ENCODE results near the gene CC2D1B. TPM values are rescaled to one million over a fixed set of nuclear protein-coding genes. Genes with fewer than 3 reads are reported as not detected.

CC2D1B gene
- total RNA-seq (2021) (30.9 and 34.7 TPM in 2 replicates), Bru-seq, nascent RNA (percentile 70 among the genes with signal in this experiment), BruChase-seq, experiment 1, labeled RNA remaining after a 2-hour chase (percentile 66 among the genes with signal in this experiment), BruChase-seq, experiment 2, labeled RNA remaining after a 6-hour chase (percentile 67 among the genes with signal in this experiment)
- long read RNA-seq, transcript CC2D1B-201 (25 exons, 3,377 nt) = major isoform, 6 of 18 reads
- long read RNA-seq, partial matches to known transcripts = 6 of 18 reads
- long read RNA-seq, other reads (novel, unspliced or antisense) = 6 of 18 reads

- no TSS peak for BruUV-seq (replicated peaks)
- Histone ChIP-seq H3K27ac (ENCODE audit: low read depth, low read length, poor library complexity, severe bottlenecking) (peak within 1 kb of the TSS; percentile 91), H3K4me1 (ENCODE audit: insufficient read depth, low read length, poor library complexity, severe bottlenecking) (peaks cover 12% of the 10 kb centered on the region), H3K9me3 (ENCODE audit: low read depth, low read length, poor library complexity, severe bottlenecking) (no peaks in the 10 kb centered on the region), H3K36me3 (ENCODE audit: insufficient read depth, low read length, poor library complexity, severe bottlenecking) (peaks cover 20% of the 10 kb centered on the region), H3K4me3 (ENCODE audit: low read depth, low read length, poor library complexity, severe bottlenecking) (peak within 1 kb of the TSS; percentile 92), H3K27me3 (replicated peaks; ENCODE audit: insufficient read depth, low read depth, low read length, poor library complexity) (no peaks in the 10 kb centered on the region)
- ChIA-PET CTCF (no interaction called here), POLR2A (ENCODE audit: low non-redundant PET) (interaction anchor here (0.5 to 0.6 kb wide), 2 partner anchors 277 to 412 kb away, joined by 3 read pairs; no protein-coding TSS in a partner anchor)
- no peak; the same call in 1 of the 2 replicates for TF ChIP-seq CTCF (conservative IDR thresholded peaks at IDR 0.05; ENCODE audit: low read depth, low read length)
- no peak for TF ChIP-seq EZH2 (IDR thresholded peaks at IDR 0.05; ENCODE audit: borderline replicate concordance, low read depth, low read length, poor library complexity, severe bottlenecking)
- DNase-seq (ENCODE audit: low spot score) = peak; percentile 99
- intact Hi-C loops (cut with micrococcal nuclease; ENCODE audit: unreplicated experiment) = loop anchor here (5.0 to 10.0 kb wide), 2 partner anchors 224 to 319 kb away; partner anchors contain the start of gene ZFYVE9
These were observed at the start of gene CC2D1B for GRCh38 chr1:52365746-52366516. CC2D1B (minus strand) TSS chr1:52366205; CDS start chr1:52364620, 1,585 bp downstream.

- POLR2A ChIA-PET (ENCODE audit: low non-redundant PET) = no interaction called here
- BruUV-seq (replicated peaks) = no TSS peak
- Histone ChIP-seq H3K36me3 (ENCODE audit: insufficient read depth, low read length, poor library complexity, severe bottlenecking) (peaks cover 79% of the 10 kb centered on the region), H3K9me3 (ENCODE audit: low read depth, low read length, poor library complexity, severe bottlenecking) (no peaks in the 10 kb centered on the region), H3K27me3 (replicated peaks; ENCODE audit: insufficient read depth, low read depth, low read length, poor library complexity) (no peaks in the 10 kb centered on the region), H3K27ac (ENCODE audit: low read depth, low read length, poor library complexity, severe bottlenecking) (no peak overlapping the region), H3K4me3 (ENCODE audit: low read depth, low read length, poor library complexity, severe bottlenecking) (no peak overlapping the region), H3K4me1 (ENCODE audit: insufficient read depth, low read length, poor library complexity, severe bottlenecking) (no peaks in the 10 kb centered on the region)
- DNase-seq (ENCODE audit: low spot score) = no peak
- CTCF ChIA-PET = no interaction called here
- intact Hi-C loops (cut with micrococcal nuclease; ENCODE audit: unreplicated experiment) = no loop called here
- TF ChIP-seq CTCF (conservative IDR thresholded peaks at IDR 0.05; ENCODE audit: low read depth, low read length) = no peak
- no peak for TF ChIP-seq EZH2 (IDR thresholded peaks at IDR 0.05; ENCODE audit: borderline replicate concordance, low read depth, low read length, poor library complexity, severe bottlenecking)
These were observed 48.9 kb upstream of the CC2D1B start for GRCh38 chr1:52414942-52415341.

- CTCF ChIA-PET = no interaction called here
- H3K27me3 ChIP-seq (replicated peaks; ENCODE audit: insufficient read depth, low read depth, low read length, poor library complexity) = no peaks in the 10 kb centered on the region
- H3K27ac ChIP-seq (ENCODE audit: low read depth, low read length, poor library complexity, severe bottlenecking) = no peak overlapping the region
- no peaks in the 10 kb centered on the region for H3K4me1 ChIP-seq (ENCODE audit: insufficient read depth, low read length, poor library complexity, severe bottlenecking)
- POLR2A ChIA-PET (ENCODE audit: low non-redundant PET) = no interaction called here
- H3K36me3 ChIP-seq (ENCODE audit: insufficient read depth, low read length, poor library complexity, severe bottlenecking) = peaks cover 88% of the 10 kb centered on the region
- H3K4me3 ChIP-seq (ENCODE audit: low read depth, low read length, poor library complexity, severe bottlenecking) = no peak overlapping the region
- no peak for DNase-seq (ENCODE audit: low spot score)
- intact Hi-C loops (cut with micrococcal nuclease; ENCODE audit: unreplicated experiment) = no loop called here
- no peak for TF ChIP-seq EZH2 (IDR thresholded peaks at IDR 0.05; ENCODE audit: borderline replicate concordance, low read depth, low read length, poor library complexity, severe bottlenecking)
- no peak for TF ChIP-seq CTCF (conservative IDR thresholded peaks at IDR 0.05; ENCODE audit: low read depth, low read length)
- H3K9me3 ChIP-seq (ENCODE audit: low read depth, low read length, poor library complexity, severe bottlenecking) = no peaks in the 10 kb centered on the region
- no TSS peak for BruUV-seq (replicated peaks)
These were observed 47.5 kb upstream of the CC2D1B start for GRCh38 chr1:52413410-52413989.

Measured in A673 (cell line).